Epithelial cell of umbilical artery (primary cell): ENCODE results near the gene RBMY1F. TPM values are rescaled to one million over a fixed set of nuclear protein-coding genes. Genes with fewer than 3 reads are reported as not detected.

Experiments used
- total RNA-seq: library from RNA; depleted of rRNA; stranded (reverse); fragments of >200 nt; gene quantifications from 2 replicates; pipeline ENCODE4 v1.2.3, GENCODE V29; 2014

RBMY1F gene
- total RNA-seq, result not detected in 2 replicates

GRCh38 chrY:22182823-22183222 is at the start of gene RBMY1F:
TSS of gene RBMY1F (minus strand) at chrY:22182923. CDS start at chrY:22180969, 1,954 bp downstream.

Other genes starting within 250 kb of the RBMY1F start
- gene RBMY1J, start 220.5 kb upstream of the RBMY1F start, total RNA-seq, result not detected in 2 replicates